C4-2B (cell line): ENCODE results near the gene SLC8A2.
"Not testable (repeated sequence)": the region's sequence is repeated elsewhere in the genome, so short reads cannot be mapped to it uniquely, and the experiment has no call there.

Experiments used
- H3K27ac ChIP-seq: fragments of 450-650 bp; 2 replicates; pipeline ENCODE4 v1.5.1; 2017
- CTCF ChIP-seq: fragments of 450-650 bp; conservative IDR thresholded peaks from 2 replicates; pipeline ENCODE4 v1.5.1; 2017; ENCODE audit warnings: mild to moderate bottlenecking
- ZFX ChIP-seq: fragments of 450-650 bp; IDR thresholded peaks from 2 replicates; pipeline ENCODE4 v1.6.1; 2017

Gene SLC8A2

GRCh38 chr19:47491358-47492136 is 19.9 kb upstream of the SLC8A2 start:
- TF ChIP-seq CTCF (no peak), ZFX (no peak)
- no peak overlapping the region for H3K27ac ChIP-seq

- TF ChIP-seq CTCF, result no peak
These were observed 19.2 kb upstream of the SLC8A2 start for GRCh38 chr19:47490847-47491246.

GRCh38 chr19:47490031-47490430 is 18.3 kb upstream of the SLC8A2 start:
- H3K27ac ChIP-seq, result no peak overlapping the region
- TF ChIP-seq ZFX, result no peak
- TF ChIP-seq CTCF, result no peak

More at GRCh38 chr19:47490847-47491246, 19.2 kb upstream of the SLC8A2 start:
- H3K27ac ChIP-seq, result no peak overlapping the region

DNA sequence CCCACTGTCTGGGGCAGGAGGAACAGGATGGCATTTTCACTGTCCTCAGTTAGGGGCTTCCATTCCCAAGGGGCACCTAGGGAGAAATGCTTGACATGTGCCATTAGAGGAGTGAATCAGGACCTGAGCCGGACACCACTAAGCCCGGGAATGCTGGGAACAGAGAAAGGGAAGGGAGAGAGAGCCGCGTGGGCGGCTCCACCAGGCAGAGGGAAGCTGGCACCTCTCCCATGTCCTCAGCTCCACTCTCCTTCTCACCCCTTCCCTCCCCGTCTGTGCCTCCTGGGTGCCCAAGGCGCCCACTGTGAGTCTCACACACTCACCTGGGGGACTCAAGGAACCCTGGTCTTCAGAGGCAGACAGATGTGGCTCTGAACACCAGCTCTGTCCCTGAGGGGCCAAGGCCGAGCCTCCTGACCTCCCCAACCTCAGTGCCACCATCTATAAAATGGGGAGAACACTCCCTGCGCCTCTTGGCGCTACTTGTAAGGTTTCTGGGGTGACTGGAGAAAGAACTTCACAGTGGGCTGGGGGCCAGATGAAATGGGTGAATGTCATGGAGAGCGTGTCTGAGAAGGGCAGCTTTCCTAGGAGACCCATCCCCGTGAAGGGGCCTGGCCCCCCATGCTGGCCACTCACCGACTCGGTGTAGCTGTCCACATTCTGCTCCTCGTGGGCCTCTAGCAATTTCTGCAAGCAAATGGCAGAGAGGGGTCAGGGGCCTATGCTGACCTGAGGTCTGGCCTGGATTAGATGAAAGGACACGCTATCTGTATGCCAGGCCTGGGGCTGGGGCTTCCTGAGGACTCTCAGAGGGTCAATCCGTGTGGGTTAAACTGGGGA is 17.6 kb upstream of the SLC8A2 start:
- TF ChIP-seq CTCF, result no peak

DNA sequence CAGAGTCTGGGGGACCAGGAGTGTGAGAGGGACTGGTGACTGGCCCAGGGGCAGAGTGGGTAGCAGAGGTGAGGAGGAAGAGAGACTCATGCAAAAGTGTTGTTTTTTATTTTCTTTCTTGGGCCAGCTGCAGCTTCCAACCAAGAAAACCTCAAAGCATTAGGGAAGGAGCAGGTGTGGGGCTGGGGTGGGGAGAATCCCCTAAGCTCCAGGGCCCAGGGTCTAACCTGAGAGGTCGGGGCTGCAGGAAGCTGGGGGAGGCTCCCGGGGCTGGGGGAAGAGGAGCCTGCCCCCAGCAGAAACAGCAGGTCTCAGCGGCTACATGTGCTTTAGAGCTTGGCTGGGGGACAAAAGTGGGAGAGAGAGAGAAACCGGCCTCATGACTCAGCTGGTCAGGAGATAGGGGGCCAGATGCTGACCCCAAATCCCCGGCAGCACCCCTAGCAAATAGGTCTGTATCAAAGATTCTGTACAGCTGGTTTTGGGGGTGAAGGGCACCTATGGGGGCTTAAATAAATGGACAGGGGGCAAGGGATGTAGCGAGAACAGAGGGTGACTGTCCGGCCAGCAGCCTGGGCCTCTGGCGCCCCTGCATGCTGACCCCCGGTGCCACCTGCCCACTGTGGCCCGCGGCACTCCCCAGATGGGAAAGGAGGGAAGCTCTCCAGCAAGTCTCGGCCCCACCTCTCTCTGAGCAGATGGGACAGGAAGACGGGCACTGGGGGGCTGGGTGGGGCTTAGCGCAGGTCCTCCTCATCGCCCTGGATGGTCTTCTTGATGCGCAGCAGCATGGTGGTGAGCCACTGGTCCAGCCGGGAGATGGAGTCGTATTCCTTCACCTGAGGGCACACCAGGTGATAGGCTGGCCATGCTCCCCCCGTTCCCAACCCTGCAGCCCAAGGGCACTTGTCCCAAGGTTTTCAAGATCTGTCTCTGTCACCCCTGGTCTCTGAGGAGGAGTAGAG is 16.1 kb upstream of the SLC8A2 start:
- TF ChIP-seq ZFX, result no peak
- TF ChIP-seq CTCF, result no peak
- no peak overlapping the region for H3K27ac ChIP-seq

More for the DNA sequence above, 17.6 kb upstream of the SLC8A2 start:
- no peak overlapping the region for H3K27ac ChIP-seq

DNA sequence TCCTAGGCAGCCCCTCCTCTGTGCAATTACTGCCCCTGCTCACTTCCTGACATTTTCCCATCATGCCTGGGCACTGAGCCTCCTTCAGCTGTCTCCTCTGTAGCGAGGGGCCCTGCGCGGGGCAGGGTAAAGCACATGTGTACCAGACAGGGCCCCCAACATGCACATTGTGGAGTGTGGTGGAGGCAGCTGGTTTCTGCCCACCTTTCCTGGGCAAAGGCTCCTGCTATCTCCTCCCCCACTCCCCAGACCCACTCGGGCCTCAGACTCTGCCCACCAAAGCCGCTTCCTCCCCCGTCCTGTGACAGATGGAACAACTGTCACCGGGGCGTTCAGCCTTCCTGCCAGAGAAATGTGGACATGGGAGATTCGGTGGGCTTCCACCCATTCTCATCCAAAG is 15.2 kb upstream of the SLC8A2 start:
- no peak overlapping the region for H3K27ac ChIP-seq
- TF ChIP-seq CTCF, result no peak
- TF ChIP-seq ZFX, result no peak

- not testable (repeated sequence) for H3K27ac ChIP-seq
These were observed 14.5 kb upstream of the SLC8A2 start for GRCh38 chr19:47486220-47486619.
